NOMO-1 (cell line): ENCODE results near the gene NHSL2.
A peak's percentile ranks its signal among the peaks of the same experiment; 100 is the strongest.
"Not testable (repeated sequence)": the region's sequence is repeated elsewhere in the genome, so short reads cannot be mapped to it uniquely, and the experiment has no call there.

Experiments
- DNase-seq, 2 experiments: peaks; one replicate each; lab custom pipeline; 2025; ENCODE audit not compliant: unreplicated experiment in 2 of 2; lab: John Stamatoyannopoulos, UW

The NHSL2 gene

DNA sequence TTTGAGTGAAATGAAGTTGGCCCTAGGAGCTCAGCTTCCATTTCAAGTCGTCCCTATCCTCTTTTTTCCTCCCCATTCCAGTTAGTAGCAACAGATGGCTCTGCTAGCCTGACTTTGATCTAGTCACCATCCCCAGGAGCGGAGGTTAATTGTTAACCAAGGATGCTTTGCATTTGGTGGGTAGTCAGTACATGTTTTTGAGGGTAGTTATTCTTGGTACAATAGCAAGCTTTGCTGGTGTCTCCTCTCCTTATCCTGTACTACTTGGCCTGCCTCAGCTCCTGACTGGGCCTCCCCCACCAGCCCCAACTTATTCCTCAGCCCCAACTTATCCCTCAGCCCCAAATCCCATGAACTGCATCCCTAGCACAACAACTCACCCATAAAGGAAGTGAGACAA lies 235.9 kb downstream of the NHSL2 start:
- no peak for DNase-seq

DNA sequence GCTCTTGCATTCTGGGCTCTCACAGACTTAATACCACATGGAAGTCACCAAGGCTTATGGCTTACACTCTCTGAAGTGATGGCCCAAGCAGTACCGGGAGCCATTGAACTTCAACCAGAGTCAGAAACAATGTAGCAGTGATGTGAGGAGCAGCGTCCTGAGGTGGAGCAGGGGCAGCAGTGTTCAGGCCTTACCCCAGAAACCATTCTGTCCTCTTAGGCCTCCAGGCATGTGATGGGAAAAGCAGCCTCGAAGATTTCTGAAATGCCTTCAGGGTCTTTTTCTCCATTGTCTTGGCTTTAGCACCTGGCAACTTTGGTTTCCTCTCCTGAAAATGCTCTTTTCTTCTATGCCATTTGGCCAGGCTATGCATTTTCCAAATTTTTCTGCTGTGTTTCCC lies 248.1 kb downstream of the NHSL2 start:
- DNase-seq: no peak

- no peak for DNase-seq
These were observed 249.1 kb downstream of the NHSL2 start for GRCh38 chrX:72159769-72160168.

DNA sequence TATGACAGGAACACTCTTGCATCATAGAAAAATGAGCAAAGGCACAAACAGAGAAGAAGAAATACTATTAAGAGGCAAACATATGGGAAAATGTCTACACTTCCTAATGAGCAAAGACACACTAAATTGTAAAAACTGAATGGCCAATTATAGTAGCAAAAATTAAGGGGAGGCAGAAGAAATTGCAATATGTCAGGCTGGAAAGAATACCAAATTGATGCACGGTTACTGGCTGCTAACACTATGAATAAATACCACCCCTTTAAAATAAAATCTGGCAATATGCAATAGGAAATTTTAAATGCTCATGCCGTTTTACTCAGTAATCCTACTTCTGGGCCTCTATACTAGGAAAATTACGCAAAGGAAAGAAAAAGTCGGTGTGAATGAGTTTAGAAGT lies 254.9 kb downstream of the NHSL2 start:
- no peak for DNase-seq

DNA sequence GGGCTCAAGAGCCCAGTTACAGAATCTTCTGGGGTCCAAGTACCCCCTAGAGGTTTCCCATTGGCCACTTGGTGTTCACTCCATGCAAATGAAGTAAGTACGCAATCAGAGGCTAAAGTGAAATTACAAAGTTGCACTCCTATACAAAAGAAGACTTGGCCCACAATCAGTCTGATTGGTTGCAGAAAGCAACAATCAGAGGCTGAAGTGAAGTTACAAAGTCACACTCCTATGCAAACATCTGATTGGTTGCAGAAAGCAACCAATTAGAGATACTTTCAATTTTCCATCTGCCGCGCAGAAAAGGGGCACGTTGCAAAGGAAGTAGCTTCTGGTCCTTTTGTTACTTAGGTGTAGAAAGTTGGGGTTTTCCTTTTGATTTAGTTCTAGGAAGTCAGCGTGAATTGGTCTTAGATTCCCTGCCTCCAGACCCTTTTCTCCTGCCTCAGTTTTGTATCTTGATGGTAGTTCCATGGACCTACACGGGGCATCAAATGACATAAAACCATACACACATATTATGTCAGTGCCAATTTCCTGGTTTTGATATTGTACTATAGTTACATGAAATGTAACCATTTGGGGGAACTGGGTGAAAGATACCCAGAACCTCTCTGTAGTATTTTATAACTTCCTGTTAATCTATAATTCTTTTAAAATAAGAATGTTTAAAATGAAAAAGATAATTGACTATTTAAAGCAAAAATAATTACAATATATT lies 258.5 kb downstream of the NHSL2 start:
- DNase-seq: no peak

DNA sequence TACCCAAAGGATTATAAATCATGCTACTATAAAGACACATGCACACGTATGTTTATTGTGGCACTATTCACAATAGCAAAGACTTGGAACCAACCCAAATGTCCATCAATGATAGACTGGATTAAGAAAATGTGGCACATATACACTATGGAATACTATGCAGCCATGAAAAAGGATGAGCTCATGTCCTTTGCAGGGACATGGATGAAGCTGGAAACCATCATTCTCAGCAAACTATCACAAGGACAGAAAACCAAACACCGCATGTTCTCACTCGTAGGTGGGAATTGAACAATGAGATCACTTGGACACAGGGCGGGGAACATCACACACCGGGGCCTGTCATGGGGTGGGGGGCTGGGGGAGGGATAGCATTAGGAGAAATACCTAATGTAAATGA lies 265.6 kb downstream of the NHSL2 start:
- DNase-seq: not testable (repeated sequence)

DNA sequence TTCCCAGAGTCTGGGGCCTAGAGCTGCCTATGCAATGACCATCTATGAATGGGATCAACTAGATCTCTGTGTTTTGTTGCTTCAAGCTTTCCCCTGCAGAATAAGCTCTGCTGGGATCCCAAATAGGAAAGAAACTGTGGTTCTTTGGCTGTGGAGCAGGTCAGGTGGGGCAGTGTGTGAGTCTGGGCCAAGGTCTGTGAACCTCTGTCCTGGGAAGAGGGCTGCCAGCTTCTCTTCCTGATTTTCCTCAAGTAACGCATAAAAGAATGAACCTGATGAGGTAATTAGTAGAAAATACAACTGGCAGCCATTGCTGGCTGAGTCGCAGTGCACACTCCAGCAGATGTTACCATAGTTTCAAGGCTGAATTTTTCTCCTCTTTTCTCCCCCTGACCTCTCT lies 266.3 kb downstream of the NHSL2 start:
- no peak for DNase-seq

GRCh38 chrX:72180539-72180938 lies 269.9 kb downstream of the NHSL2 start:
- DNase-seq: no peak

DNA sequence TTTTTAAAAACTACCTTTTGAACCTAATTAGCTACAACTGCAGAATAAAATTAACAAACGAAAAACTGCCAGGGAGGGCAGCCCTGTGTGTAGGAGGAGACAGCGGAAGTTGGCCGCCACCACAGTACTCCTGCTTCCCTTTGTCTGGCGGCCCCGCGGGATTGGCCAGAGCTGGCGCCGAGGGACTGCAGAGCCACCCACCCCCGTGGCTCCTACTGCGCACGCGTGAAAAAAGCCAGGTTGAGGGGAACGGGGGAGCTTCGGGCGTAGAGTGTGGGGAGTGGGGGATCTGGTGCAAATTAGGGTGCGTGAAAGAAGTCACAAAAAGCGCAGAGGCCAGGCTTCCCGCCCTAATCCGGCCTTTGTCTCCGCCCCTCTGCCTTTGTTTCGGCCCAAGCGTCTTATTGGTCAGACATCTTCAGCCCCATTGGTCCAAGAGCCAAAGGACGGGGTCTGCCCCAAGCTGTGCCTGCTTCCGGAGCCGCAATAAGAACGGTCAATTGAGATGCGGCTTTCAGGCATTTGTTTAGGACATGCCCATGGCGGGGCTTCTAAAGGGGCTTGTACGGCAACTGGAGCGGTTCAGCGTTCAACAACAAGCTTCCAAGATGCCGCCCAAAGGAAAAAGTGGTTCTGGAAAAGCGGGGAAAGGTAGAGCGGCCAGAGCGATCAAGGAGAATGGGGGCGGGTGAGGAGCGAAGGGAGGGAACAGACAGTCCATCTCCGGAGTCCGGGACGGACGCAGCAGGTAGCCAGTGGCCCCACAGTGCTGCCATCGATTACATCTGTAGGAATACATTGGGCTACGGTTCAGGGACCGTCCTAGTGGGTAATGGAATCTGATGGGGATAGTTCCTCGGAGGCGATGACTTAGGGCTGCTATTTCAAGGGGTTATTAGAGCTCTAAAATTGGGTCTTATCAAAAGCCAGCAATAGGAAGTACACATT lies 270.8 kb downstream of the NHSL2 start, which contains the start of gene PIN4:
Gene PIN4 (plus strand): TSS at position 580 of the 948 bp plus-strand sequence. CDS start 29 bp downstream, at position 609.
- peak; percentile 86 to 88 for DNase-seq

DNA sequence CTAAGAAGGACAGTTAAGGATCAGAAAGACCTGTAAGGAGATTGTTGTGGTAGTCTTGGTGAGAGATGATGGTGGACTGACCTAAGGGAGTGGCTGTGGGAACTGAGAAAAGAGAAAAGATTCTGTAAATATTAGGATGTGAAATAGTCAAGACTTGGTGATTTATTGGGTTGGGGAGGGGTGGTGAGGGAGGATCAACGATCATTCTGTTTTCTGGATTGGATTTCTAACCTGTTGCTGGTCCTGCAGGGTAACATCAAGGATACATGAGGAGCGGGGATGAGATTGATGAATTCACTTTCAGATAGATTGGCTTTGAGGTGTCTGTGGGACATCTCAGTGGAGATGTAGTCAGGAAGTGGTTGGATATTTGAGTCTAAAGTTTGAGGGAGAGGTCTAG lies 272.3 kb downstream of the NHSL2 start:
- no peak for DNase-seq

DNA sequence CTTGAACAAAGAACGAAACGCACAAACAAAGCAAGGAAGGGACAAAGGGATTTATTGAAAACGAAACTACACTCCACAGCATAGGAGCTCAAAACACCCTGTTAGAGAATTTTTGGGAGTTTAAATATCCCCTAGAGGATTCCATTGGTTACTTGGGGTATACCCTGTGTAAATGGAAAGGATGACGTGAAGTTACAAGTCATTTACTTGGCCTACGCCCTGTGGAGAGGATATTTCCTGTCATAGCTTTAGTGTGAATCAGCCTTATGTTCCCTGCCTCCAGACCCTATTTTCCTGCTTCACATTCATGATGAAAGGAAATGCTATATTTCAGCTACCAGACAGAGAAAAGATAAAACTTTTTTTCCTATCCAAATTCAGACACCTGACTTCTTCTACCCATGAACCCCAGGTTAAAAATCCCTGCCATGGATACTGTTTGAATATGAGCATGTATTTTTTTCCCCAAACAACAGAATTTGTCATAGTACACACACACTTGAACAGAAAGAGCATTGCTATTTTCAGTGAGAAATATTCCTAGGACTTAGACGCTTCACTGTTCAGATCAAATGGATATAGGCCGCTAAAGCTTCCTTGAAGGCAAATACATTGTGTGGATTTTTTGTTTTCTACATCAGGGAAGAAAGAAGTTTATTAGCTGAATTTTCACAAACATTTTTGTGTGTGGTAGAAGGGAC lies 291.3 kb downstream of the NHSL2 start:
- DNase-seq: no peak
